Activated T-cell treated with anti-CD3 and anti-CD28 coated beads, Interleukin-2, amount 50 U/mL, for 1 hour (primary cell): ENCODE measurements around the gene TMEM175.

ENCODE experiments used
- DNase-seq: peaks from one replicate; pipeline ENCODE4 v3.0.0-alpha.2; 2020

Gene TMEM175

GRCh38 chr4:948101-948935, 16.1 kb downstream of the TMEM175 start:
- DNase-seq: no peak

- DNase-seq: no peak
Measured at GRCh38 chr4:948936-949300, 16.7 kb downstream of the TMEM175 start.

- no peak for DNase-seq
Measured at GRCh38 chr4:949656-950055, 17.4 kb downstream of the TMEM175 start.

- no peak for DNase-seq
Measured at GRCh38 chr4:950136-951020, 18.1 kb downstream of the TMEM175 start.

- DNase-seq: no peak
Measured at GRCh38 chr4:951186-951585, 18.9 kb downstream of the TMEM175 start.

- DNase-seq: no peak
Measured at GRCh38 chr4:951594-952468, 19.6 kb downstream of the TMEM175 start.

GRCh38 chr4:952881-953573, 20.8 kb downstream of the TMEM175 start:
- DNase-seq: no peak

GRCh38 chr4:953574-953915, 21.3 kb downstream of the TMEM175 start:
- DNase-seq: no peak

- no peak for DNase-seq
Measured at GRCh38 chr4:954211-955020, 22.2 kb downstream of the TMEM175 start.

GRCh38 chr4:955161-955921, 23.1 kb downstream of the TMEM175 start:
- DNase-seq: no peak

- no peak for DNase-seq
Measured at GRCh38 chr4:955931-956381, 23.7 kb downstream of the TMEM175 start.

- DNase-seq: no peak
Measured at GRCh38 chr4:956531-957230, 24.4 kb downstream of the TMEM175 start.

GRCh38 chr4:957231-957580, 24.9 kb downstream of the TMEM175 start:
- no peak for DNase-seq

GRCh38 chr4:957581-958313, 25.5 kb downstream of the TMEM175 start:
- no peak for DNase-seq

GRCh38 chr4:958314-958665, 26.0 kb downstream of the TMEM175 start:
- DNase-seq: no peak

- no peak for DNase-seq
Measured at GRCh38 chr4:958696-959337, 26.6 kb downstream of the TMEM175 start.

- no peak for DNase-seq
Measured at GRCh38 chr4:959338-960139, 27.3 kb downstream of the TMEM175 start.

GRCh38 chr4:960140-960635, 27.9 kb downstream of the TMEM175 start:
- no peak for DNase-seq
